HG03571 (cell line): ENCODE data around the gene SGMS1.

ENCODE experiments used
- ATAC-seq: cut with Tn5 transposase; IDR thresholded peaks from one replicate; pipeline ENCODE4 v1.9.1; 2021; ENCODE audit not compliant: unreplicated experiment

SGMS1 gene

DNA sequence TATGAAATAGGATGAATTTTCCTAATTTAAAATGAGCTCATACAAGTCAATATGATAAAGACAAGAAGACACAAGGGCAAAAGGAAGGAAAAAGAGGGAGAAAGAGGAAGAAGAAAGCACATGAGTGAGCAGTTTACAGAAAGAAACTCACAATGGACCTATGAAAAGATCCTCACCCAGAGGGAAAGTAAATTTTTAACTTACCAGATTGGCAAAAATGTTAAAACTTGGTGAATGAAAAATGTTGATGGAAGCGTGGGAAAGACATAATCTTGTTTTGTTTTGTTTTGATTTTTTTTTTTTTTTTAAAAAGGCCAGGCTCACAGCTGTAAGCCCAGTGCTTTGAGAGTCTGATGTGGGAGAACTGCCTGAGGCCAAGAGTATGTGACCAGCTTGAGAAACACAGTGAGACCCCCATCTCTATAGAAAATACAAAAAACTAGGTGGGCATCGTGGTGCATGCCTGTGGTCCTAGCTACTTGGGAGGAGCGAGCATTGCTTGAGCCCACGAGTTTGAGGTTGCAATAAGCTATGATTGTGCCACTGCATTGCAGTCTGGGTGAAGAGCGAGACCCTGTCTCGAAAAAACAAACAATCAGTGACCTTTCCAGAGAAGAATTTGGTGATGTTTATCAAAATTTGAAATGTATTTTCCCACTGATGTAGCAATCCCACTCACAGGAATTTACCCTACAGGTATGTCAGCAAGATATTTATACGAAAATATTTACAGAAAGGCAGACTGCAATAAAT, 219.6 kb downstream of the SGMS1 start:
- ATAC-seq = no peak

DNA sequence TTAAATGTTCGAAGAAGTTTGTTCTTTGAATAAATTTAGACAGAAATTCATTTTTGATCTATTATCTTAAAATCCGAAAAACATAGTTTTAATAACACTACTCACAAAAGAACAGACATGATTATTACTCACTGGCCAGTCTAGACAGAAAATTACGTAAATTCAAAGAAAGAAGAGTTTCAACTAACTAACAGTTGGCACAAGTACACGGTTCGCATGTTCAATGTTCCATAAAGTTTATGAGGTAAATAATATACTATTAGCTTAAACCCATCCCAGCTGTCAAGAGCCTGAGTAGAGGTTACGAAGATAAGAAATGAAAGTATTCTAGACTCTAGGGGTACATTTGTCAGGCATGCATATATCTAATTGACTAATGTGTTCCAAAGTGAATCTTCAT, 220.7 kb downstream of the SGMS1 start:
- ATAC-seq = no peak

DNA sequence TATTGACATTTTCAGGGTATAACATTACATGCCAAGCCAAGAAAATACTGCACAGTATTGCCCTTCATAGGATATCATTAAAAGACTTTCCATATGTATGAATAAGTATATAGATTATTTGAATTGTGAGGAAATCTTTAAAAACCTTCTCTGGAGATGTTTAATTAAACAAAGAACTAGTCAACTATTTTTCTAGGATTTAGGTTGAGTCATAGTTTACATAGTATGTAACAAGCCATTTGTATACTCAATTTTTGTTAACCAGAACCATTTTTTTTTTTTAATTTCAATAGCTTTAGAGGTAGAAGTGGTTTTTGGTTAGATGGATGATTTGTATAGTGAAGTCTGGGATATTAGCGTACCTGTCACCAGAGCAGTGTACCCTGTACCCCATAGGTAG, 221.3 kb downstream of the SGMS1 start:
- ATAC-seq = no peak

DNA sequence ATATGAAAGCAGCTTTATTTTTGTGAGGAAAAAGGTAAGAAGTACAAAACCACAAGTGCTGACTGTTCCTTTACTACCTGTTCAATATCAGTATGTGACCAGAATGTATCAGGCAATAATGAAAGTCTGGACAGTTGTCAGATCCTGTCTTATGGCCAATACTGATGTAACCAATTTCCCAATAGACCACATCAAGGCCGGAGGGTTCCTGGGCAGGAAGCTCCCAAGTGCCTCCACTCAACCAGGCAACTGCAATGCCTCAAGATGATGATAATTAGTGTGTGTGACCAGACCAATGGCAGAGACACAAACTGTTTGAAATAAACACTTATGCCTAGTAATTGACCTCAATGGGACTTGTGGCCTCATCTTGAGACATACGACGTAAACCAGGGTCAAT, 223.1 kb downstream of the SGMS1 start:
- ATAC-seq = no peak

DNA sequence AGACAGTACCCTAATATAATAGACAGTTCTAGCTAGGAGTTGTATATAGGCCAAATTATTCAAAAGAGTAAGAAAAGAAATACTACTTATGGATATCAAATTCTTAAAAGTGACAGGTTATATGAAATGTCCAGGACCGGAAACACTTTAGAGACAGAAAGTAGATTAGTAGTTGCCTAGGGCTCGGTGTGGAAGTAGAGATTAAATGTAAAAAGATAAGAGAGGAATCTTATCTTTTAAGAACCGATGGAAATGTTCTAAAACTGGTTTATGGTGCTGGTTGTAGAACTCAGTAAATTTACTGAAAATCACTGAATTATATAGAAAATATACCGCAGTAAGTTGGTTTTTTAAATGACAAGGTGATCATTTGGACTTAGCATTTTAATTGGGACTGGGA, 224.9 kb downstream of the SGMS1 start:
- no peak for ATAC-seq

DNA sequence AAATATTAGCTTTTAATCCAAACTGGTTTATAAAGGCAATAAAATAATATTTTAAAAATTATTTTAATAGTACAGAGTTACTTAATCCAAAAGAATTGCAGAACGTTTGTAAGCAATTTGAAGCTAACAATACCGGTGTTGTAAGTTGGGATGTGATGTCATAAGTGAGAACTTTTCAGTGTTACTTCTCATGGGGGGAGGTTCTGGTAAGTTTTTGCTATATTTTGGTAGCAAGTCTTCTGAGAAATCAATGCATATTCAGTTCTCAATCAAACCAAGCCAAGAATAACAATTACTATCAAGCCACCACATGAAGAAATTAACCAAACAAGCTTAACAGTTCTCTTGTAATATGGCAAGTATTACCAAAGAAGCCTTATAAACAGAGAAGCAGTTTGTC, 225.4 kb downstream of the SGMS1 start:
- ATAC-seq = no peak

DNA sequence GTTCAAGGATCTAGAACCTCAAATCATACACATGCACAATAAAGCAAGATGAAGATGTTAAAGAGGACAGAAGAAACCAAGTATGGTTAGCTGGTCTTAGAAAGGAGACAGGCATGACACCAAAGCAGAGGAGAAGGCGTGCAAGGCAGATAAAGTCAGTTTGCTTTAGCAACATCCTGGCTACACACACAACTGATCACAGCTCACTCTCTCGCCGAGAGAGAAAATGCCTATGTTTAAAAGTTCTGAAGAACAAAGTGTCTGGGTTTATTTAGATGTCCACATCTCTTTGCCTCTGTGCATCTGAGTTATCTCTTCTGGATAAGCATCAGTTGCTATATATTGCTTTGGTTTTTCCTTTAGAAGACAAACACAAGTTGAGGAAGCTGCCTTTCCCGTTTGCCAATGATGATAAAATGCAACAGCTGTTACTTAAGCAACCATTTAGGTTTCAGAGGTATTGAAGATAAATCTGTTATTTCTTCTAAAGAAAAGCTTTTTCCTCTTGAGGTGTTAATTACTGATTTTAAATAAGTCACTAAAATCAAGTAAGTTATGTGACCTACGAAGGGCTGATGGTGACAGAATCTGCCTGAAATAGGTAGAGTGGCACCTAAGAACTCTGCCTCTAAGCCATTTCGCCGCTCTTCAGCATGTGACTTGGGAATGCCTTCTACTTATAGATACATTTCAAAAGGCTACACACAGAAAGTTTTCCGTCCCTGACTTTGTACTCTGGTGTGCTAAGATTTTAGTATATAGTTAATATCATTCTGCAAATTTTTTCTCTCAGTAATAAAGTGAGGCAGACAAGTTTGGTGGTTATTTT, 226.2 kb downstream of the SGMS1 start:
- ATAC-seq = peak; percentile 49

DNA sequence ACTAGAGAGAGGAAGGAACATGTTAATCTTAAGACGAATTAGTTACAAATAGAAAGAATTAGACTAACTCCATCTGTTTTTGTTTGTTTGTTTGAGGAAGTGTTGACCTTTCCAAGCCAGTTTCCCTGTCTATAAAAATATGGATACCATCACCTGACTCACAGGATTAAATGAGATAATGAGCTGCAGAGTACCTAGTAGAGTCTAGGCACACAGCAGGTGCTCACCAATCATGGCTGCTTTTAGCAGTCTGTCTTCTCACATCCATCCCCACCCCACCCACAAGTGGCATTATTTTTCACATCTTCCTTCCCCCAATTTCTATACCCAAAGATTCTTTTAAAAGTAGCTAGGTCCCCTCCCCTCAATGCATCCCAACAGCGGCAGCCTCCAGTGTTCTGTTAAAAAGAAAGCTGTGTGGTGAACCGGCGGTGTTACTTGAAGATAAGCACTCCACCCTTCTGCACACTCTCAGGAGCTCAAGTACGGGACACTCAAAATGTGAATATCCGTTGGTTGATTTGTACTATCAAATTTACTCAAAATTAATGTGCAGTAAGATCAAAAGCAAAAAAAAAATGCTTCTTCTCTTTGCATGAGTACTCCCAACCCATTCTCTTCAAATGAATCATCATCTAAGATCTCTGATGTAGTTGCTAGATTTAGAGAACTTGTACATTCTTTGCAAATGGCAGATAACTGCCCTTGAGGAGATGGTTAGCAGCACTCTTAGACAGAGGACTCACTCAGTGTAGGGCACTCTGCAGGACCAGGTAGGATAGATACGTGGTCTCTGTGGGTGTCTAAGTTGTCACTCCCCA, 227.1 kb downstream of the SGMS1 start:
- ATAC-seq = peak; percentile 76

DNA sequence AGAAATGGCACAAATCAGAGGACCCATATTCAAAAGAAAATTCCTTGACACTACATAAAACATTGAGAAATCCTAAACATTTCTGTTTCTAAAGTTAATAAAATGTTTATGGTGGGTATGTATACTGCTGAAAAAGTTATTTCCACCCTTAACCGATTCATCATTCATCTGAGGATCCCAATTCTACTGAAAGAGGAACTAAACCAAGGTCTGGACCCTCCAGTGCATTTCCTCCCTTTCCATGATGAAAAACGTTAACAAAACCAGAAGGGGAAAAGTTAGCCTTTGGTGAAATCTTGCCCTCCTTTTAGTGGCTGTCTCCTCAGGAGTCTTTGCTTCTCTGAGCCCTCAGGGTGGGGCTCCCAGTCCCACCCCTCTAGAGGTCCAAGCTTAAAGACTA, 227.9 kb downstream of the SGMS1 start:
- ATAC-seq = no peak

DNA sequence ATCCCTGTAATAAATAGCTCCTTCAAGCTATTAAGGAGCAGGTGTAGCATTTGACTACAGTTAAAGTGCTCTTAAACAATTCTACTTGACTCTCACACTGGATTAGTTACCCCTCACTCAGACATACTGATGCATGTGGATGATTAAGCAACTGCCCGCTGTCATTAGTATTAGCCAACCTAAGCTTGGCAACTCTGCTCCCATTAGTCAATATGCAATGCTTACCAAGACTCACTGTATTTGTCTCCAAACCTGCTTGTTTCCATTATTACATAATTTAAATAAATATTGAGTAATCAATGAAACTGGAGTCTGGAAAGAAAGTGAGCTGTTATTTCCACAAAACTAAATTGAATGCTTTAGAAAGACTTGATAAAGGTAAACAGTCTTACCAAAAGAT, 228.5 kb downstream of the SGMS1 start:
- ATAC-seq = no peak

DNA sequence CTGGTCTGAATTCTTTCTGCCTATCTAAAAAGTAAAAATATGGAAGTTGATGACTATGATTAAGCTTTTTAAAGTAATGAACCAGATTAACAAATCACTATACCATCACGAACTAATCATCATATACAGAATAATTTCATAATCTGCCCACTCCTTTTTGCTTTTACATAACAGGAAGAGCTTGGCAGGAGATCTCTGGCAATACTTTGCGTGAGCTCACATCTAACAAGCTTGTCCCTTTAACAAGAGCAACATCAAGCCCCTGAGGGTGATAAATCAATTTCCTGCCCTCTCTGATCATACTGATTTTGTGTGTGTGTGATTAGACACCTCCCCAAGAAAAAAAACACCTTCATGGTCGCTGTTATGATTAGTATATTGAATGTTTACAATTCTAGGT, 228.9 kb downstream of the SGMS1 start:
- ATAC-seq = no peak

DNA sequence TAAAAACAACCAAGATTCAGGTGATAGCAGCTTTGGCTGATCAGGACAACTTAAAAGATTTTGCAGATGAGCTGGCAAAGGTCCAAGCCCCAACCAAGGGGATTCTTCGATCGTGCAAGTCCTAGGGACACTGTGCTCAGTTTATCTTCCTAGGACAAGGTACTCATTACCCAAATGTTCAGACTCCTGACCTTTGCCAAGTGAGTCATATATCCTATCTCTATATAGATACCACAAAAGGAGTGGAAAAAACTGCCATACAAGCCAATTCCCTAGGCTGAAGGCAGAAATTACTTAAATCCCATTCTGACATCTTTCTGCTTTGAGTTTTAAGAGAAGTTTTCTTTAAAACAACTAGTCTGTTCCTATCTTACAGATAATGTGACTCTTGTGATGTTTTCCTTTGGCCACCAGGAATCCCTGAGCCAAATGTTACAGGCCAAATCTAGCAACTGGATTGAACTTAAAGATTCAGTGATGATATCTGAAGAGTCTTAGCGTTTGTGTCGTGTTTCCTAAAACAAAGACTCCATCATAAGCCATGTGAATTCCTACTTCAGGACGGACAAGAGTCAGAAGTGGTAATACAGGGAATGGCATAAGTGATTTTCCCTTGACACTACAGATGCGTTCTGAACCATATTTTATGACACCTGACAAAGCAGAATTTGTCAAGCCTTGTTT, 229.8 kb downstream of the SGMS1 start:
- ATAC-seq = no peak

DNA sequence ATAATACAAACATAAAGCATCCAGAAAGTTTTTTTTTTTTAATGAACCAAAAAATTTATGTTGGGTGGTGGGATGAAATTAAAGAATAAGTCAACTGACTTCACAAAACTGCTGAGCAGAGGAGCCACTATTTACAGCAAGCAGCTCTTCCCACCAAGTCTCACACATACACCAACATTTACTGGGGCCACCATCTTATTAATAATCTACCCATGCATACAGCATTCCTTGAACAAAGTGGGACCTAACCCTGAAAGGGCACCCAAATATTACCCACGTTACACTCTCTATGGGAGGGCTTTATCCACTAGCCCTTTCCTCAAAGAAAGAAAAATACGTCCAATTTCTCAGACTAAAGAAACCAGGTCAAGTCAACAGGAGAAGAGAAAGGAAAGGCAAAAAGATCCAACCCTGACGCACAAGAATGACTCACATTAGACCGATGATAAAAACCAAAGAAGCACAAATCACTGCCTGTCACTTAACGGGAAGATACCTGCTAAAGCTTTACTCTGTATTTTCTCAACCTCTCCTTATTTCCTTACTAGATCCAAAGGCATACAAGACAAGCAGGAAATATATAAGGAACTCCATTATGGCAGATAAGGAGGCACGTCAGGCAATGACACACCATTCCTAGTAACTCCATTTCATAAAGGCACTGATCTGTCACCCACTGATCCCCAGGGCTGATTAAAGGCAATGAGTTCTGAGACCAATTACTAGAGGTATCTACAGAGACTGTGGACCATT, 230.6 kb downstream of the SGMS1 start:
- no peak for ATAC-seq

DNA sequence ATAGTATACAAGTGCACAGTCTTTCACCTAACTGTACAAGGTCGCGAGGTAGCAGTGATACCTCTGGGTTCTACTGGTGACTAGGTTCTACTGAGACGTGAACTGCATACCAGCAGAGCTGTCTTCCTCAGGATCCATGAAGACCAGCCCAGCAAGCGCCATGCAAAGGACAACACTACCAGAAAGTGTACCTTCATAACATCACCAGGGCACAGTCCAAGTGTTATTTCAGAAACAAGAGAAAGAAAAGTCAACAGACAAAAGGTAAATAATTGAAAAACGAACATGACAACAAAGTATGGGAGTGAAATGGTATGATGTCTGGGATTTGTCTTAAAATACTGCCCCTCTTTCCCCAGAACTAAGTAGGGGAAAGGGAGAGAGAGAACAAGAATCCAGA, 231.3 kb downstream of the SGMS1 start:
- no peak for ATAC-seq

DNA sequence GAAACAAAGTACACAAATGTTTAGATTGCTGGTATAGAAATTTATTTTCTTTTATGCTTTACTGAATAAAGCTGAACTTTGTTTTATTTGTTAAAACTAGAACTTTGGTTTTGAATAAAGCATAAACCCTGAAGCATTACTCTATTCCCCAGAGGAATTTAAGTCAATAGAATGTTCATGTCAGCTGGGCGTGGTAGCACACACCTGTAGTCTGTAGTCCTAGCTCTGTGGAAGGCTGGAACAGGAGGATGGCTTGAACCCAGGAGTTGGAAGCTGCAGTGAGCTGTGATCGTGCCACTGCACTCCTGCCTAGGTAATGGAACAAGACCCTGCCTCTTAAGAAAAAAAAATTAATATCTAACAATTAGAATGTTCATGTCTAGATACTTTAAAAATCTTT, 233.5 kb downstream of the SGMS1 start:
- ATAC-seq = no peak

DNA sequence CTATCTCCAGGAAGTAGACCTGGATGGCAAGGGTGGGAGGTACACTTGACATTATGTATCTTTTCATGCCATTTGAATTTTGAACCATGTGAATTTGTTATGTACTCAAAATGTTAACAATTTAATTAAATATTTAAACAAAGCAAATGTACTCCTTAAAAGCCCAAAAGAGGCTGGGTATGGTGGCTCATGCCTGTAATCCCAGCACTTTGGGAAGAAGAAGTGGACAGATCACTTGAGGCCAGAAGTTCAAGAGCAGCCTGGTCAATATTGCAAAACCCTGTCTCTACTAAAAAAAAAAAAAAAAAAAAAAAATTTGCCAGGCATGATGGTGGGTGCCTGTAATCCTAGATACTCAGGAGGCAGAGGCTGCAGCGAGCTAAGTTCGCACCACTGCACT, 235.6 kb downstream of the SGMS1 start:
- no peak for ATAC-seq

DNA sequence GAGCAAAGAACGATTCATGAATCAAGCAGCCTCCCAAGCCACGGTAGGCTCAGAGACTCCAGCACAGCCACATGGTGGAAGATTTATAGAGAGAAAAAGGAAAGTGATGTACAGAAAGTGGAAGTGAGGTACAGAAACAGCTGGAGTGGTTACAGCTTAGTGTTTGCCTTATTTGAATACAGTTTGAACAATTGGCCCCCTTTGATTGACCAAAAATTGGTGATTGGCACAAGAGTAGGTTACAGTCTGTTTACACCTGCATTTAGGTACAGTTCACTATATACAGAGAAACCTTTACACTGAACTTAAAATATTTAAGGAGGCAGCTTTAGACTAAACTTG, 236.1 kb downstream of the SGMS1 start:
- ATAC-seq = peak; percentile 61

DNA sequence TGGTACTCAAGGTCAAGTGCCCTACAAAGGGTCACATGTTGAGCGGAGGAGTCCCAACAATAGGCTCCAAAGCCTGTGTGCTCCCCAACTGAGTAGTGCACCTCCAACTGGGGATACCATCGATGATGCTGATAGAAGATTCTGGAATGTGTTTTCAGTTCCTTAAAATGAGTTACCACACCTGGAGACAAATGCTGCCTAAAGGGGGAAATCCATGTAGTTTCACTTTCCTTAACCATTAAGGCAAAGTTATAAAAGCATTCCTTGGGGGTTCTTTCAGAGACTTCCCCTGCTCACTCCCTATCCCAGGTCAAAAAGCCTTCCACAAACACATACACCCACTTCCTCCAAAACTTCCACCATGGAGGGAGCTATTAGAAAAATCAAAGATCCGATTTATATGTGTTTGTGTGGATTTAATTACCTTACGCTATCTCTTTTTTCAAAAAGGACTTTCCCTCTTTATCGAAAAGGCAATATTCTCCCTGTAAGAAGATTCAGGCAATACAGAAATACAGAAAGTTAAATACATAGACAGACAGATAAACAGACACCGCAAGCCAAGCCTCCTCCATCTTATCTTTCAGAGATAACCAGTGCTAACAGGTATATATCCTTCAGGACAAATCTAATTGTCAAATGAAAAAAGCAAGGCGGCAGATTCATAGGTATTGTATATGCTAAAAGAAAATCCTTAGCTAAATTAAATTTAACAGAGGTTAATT, 236.6 kb downstream of the SGMS1 start:
- ATAC-seq = no peak

DNA sequence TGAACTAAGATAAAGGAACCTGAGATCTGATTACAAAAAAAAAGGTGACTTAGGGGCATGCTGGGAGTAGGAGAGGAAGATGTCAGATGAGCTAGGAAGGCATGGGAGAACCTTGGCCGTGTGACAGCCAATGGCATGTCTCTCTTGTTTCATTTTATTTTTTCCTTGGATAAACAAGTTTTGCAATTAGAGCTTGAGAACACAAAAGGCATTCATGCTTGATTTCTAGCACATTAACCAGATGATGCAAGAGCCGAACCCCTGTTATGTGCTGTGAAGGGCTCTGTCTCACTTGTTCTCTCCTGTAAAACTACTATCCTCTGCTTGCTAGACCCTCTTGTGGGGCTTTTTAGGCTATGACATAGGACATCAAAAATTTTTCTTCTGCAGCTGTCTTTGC, 238.1 kb downstream of the SGMS1 start:
- no peak for ATAC-seq

DNA sequence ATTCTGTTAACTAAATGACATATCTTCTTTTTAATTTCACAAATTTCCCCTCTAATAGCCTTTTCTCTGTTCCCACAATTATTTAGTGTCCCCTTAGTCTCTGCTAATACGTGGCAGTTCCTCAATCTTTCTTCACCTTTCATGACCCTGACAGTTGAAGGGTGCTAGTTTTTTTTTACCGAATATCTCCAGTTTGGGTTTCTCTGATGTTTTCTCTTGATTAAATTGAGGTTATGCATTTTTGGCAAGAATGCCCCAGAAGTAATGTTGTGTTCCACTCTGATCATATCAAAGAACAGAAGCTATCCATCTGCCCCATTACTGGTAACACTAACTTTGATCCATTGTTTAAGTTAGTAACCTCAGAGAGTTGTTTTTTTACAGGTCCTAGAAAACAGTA, 238.9 kb downstream of the SGMS1 start:
- no peak for ATAC-seq
